CD14-positive monocyte (primary cell): ENCODE results near the gene SPAAR. TPM values are rescaled to one million over a fixed set of nuclear protein-coding genes. Genes with fewer than 3 reads are reported as not detected.
"Not testable (repeated sequence)": the region's sequence is repeated elsewhere in the genome, so short reads cannot be mapped to it uniquely, and the experiment has no call there.

Experiments
- DNase-seq, 3 donors: peaks; one replicate each; pipeline ENCODE4 v3.0.0-alpha.2; 2011 to 2022
- H2AFZ ChIP-seq: 2 replicates; pipeline ENCODE4 v1.6.0; 2012; ENCODE audit warnings: mild to moderate bottlenecking, low read depth, low read length, inconsistent platforms; ENCODE audit not compliant: insufficient read depth, poor library complexity, severe bottlenecking
- H3K27ac ChIP-seq, 2 donors: 1 replicate in 1 of 2; 2 replicates in 1 of 2; pipeline ENCODE4 v1.5.1; 2012 to 2013; ENCODE audit warnings: low read length in 2 of 2, control low read depth in 1 of 2, inconsistent platforms in 1 of 2, low read depth in 1 of 2, mild to moderate bottlenecking in 1 of 2
- H3K27me3 ChIP-seq, 2 donors: one replicate each; pipeline versions ENCODE4 v1.6.0 to v1.6.1; 2011 to 2013; ENCODE audit warnings: low read length in 2 of 2; ENCODE audit not compliant: control insufficient read depth in 2 of 2, insufficient read depth in 2 of 2
- H3K36me3 ChIP-seq, 2 donors: replicated peaks in 1 of 2; 1 replicate in 1 of 2; 2 replicates in 1 of 2; pipeline versions ENCODE4 v1.5.1 to v1.6.1; 2012 to 2013; ENCODE audit warnings: low read length in 2 of 2, control low read depth in 1 of 2, inconsistent platforms in 1 of 2, mild to moderate bottlenecking in 1 of 2; ENCODE audit not compliant: insufficient read depth in 2 of 2, control insufficient read depth in 1 of 2
- H3K4me1 ChIP-seq, 2 donors: 1 replicate in 1 of 2; 2 replicates in 1 of 2; pipeline versions ENCODE4 v1.5.1 to v1.6.1; 2012 to 2013; ENCODE audit warnings: low read length in 2 of 2, control low read depth in 1 of 2, inconsistent platforms in 1 of 2, mild to moderate bottlenecking in 1 of 2, moderate library complexity in 1 of 2; ENCODE audit not compliant: insufficient read depth in 2 of 2, control insufficient read depth in 1 of 2
- H3K4me2 ChIP-seq: replicated peaks from 2 replicates; pipeline ENCODE3; 2012; ENCODE audit warnings: low read length, moderate library complexity, mild to moderate bottlenecking; ENCODE audit not compliant: poor library complexity, severe bottlenecking; ENCODE audit errors: extremely low read depth
- H3K4me3 ChIP-seq, 3 experiments: fragments of 200-600 bp in 1 of 3; sonication (generic) in 1 of 3; replicated peaks in 1 of 3; 1 replicate in 2 of 3; 2 replicates in 1 of 3; pipeline ENCODE4 v1.5.1; 2011 to 2013; ENCODE audit warnings: low read length in 3 of 3, mild to moderate bottlenecking in 3 of 3, control low read depth in 2 of 3, low read depth in 2 of 3, inconsistent platforms in 1 of 3, moderate library complexity in 1 of 3
- H3K79me2 ChIP-seq: 2 replicates; pipeline ENCODE4 v1.6.0; 2012; ENCODE audit warnings: mild to moderate bottlenecking, control low read depth, inconsistent platforms, low read length, moderate library complexity; ENCODE audit not compliant: insufficient read depth
- H3K9ac ChIP-seq: 2 replicates; pipeline ENCODE4 v1.6.0; 2017; ENCODE audit warnings: low read length, mild to moderate bottlenecking; ENCODE audit not compliant: insufficient read depth, poor library complexity, severe bottlenecking
- H3K9me3 ChIP-seq, 2 donors: replicated peaks in 1 of 2; 1 replicate in 1 of 2; 2 replicates in 1 of 2; pipeline versions ENCODE4 v1.5.1 to v1.6.1; 2012 to 2013; ENCODE audit warnings: low read length in 2 of 2, control low read depth in 1 of 2; ENCODE audit not compliant: control insufficient read depth in 1 of 2, insufficient read depth in 1 of 2
- H4K20me1 ChIP-seq: 2 replicates; pipeline ENCODE4 v1.6.0; 2012; ENCODE audit warnings: mild to moderate bottlenecking, low read length, control low read depth, moderate library complexity; ENCODE audit not compliant: insufficient read depth
- H3K27ac Mint-ChIP-seq, 7 donors: one replicate each; pipeline ENCODE4 v1.8.0; 2020; ENCODE audit warnings: mild to moderate bottlenecking in 7 of 7, mixed read lengths in 7 of 7, moderate library complexity in 6 of 7, inconsistent platforms in 2 of 7
- H3K27me3 Mint-ChIP-seq, 3 donors: one replicate each; pipeline ENCODE4 v1.8.0; 2021 to 2022; ENCODE audit warnings: low read depth in 3 of 3, mild to moderate bottlenecking in 3 of 3, mixed read lengths in 3 of 3, moderate library complexity in 3 of 3, inconsistent platforms in 1 of 3
- H3K36me3 Mint-ChIP-seq, 2 donors: one replicate each; pipeline ENCODE4 v1.8.0; 2020; ENCODE audit warnings: mixed read lengths in 2 of 2, inconsistent platforms in 1 of 2, mild to moderate bottlenecking in 1 of 2
- H3K4me1 Mint-ChIP-seq: one replicate; pipeline ENCODE4 v1.8.0; 2020; ENCODE audit warnings: mild to moderate bottlenecking, mixed read lengths
- H3K4me3 Mint-ChIP-seq, 2 donors: one replicate each; pipeline ENCODE4 v1.8.0; 2020; ENCODE audit warnings: mild to moderate bottlenecking in 2 of 2, mixed read lengths in 2 of 2, moderate library complexity in 1 of 2
- H3K9me3 Mint-ChIP-seq, 7 donors: one replicate each; pipeline ENCODE4 v1.8.0; 2020 to 2022; ENCODE audit warnings: mixed read lengths in 7 of 7, mild to moderate bottlenecking in 6 of 7, moderate library complexity in 6 of 7, inconsistent platforms in 2 of 7
- WGBS: methylation state at CpG from one replicate; pipeline ENCODE4 v1.1.5; 2013; ENCODE audit warnings: missing lambda C conversion rate; ENCODE audit not compliant: insufficient coverage; 5-methylcytosine and 5-hydroxymethylcytosine counted together
- intact Hi-C, 2 donors: fragments of 100-400 bp; cut with micrococcal nuclease; formaldehyde crosslinking; loops; one replicate each; pipeline versions ENCODE4 v1.15.0 to v1.15.1; 2023
- polyA plus RNA-seq, 3 donors: library from polyadenylated mRNA; depleted of rRNA in 1 of 3; unstranded in 2 of 3; stranded (reverse) in 1 of 3; fragments of 300-500 nt in 2 of 3; fragments of >200 nt in 1 of 3; fragmentation: Illumina TruSeq in 2 of 3; gene quantifications; 1 replicate in 2 of 3; 2 replicates in 1 of 3; pipeline ENCODE4 v1.2.3, GENCODE V29; 2012 to 2021
- TF ChIP-seq, protein P1 (sequence below): fragments of 200-600 bp; IDR thresholded peaks from one replicate; pipeline ENCODE4 v1.8.0; 2022; ENCODE audit warnings: antibody characterized with exemption, mild to moderate bottlenecking

SPAAR gene
- polyA plus RNA-seq, 3 donors: not detected

DNA sequence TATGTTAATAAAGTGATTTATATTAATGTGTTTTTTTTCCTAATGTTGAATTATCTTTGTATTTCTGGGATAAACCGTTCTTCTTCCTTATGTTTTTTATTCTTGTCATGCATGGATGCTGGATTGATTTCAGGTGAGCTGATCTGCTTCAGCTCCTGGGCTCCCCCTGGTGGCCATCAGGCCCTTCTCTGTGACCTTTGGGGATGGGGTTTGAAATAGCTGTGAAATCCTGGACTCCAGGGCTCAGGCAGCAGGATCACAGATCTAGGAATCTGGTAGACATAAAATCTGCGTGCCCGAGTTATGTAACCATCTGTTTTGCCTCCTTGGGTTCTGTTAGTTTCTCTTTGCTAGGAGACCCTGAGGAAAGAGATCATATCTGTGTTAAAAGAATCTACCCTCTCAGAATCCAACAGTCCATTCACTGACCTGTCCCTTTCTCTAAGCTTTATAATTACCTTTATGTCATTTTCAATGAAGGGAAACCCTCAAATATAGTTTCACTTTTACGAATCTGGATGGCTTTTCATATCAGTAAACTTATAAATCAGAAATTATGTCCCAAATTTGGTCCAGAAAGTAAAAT, 26.9 kb upstream of the SPAAR start:
- Histone ChIP-seq H3K4me1 (no peaks in the 10 kb centered on the region), H3K27me3 (peaks cover 3 to 6% of the 10 kb centered on the region in 2 donors), H3K36me3 (no peaks in the 10 kb centered on the region), H3K27ac (no peak overlapping the region), H3K79me2 (no peaks in the 10 kb centered on the region), H3K9me3 (peaks cover 0 to 7% of the 10 kb centered on the region in 2 donors), H4K20me1 (no peaks in the 10 kb centered on the region), H3K4me3 (no peak overlapping the region), H3K9ac (no peak overlapping the region), H3K4me2 (no peak overlapping the region), H2AFZ (no peak overlapping the region)
- intact Hi-C loops: loop anchor here (1.0 to 5.0 kb wide), 3 partner anchors 55 to 92 kb away; partner anchors contain the start of genes FAM221B (in 1 of the 2), NPR2 (in 1 of the 2) and TMEM8B (in 1 of the 2)
- Mint-ChIP-seq H3K4me3 (no peak overlapping the region), H3K4me1 (no peaks in the 10 kb centered on the region), H3K36me3 (peaks cover 0 to 2% of the 10 kb centered on the region in 2 donors), H3K27ac (no peak overlapping the region), H3K9me3 (peaks cover 6 to 11% (median 9%) of the 10 kb centered on the region in 7 donors), H3K27me3 (peaks cover 14 to 16% (median 15%) of the 10 kb centered on the region in 3 donors)
- TF ChIP-seq, protein P1, sequence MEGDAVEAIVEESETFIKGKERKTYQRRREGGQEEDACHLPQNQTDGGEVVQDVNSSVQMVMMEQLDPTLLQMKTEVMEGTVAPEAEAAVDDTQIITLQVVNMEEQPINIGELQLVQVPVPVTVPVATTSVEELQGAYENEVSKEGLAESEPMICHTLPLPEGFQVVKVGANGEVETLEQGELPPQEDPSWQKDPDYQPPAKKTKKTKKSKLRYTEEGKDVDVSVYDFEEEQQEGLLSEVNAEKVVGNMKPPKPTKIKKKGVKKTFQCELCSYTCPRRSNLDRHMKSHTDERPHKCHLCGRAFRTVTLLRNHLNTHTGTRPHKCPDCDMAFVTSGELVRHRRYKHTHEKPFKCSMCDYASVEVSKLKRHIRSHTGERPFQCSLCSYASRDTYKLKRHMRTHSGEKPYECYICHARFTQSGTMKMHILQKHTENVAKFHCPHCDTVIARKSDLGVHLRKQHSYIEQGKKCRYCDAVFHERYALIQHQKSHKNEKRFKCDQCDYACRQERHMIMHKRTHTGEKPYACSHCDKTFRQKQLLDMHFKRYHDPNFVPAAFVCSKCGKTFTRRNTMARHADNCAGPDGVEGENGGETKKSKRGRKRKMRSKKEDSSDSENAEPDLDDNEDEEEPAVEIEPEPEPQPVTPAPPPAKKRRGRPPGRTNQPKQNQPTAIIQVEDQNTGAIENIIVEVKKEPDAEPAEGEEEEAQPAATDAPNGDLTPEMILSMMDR: peak; percentile 99
- WGBS: no CpG with 5 or more reads among the region's 4 CpGs
- DNase-seq: peak; percentile 61 to 71 (median 62)

DNA sequence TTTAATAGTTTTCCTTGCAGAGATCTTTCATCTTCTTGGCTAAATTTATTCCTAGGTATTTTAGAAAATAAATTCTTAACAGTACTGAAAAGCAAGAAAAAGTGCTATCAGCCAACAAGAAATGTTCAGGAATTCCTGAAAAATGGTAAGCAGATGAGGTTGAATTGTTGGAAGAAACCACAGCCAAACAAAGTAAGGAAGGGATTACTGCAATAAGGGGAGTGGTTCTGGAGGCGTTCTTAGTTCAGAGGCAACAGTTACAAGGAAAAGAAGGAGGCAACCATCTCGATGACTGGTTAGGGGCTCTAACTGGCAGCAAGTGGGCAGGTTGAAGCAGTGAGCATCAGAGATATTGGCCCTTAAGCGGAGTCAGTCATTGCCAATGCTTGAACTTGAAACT, 26.3 kb upstream of the SPAAR start:
- Histone ChIP-seq H3K27me3 (peaks cover 3 to 6% of the 10 kb centered on the region in 2 donors), H3K79me2 (no peaks in the 10 kb centered on the region), H3K36me3 (no peaks in the 10 kb centered on the region), H3K27ac (no peak overlapping the region), H3K4me2 (no peak overlapping the region), H3K4me1 (no peaks in the 10 kb centered on the region), H2AFZ (no peak overlapping the region), H3K9me3 (peaks cover 0 to under 1% of the 10 kb centered on the region in 2 donors), H3K9ac (no peak overlapping the region), H3K4me3 (no peak overlapping the region), H4K20me1 (no peaks in the 10 kb centered on the region)
- H3K36me3 Mint-ChIP-seq: no peaks in the 10 kb centered on the region
- no peak overlapping the region for H3K4me3 Mint-ChIP-seq
- H3K9me3 Mint-ChIP-seq: peaks cover 0 to 4% (median 2%) of the 10 kb centered on the region in 7 donors
- TF ChIP-seq, protein P1: no peak
- H3K4me1 Mint-ChIP-seq: no peaks in the 10 kb centered on the region
- H3K27ac Mint-ChIP-seq: no peak overlapping the region
- peaks cover 14 to 16% (median 14%) of the 10 kb centered on the region in 3 donors for H3K27me3 Mint-ChIP-seq
- intact Hi-C loops: loop anchor here (1.0 to 5.0 kb wide), 3 partner anchors 56 to 93 kb away; partner anchors contain the start of genes FAM221B (in 1 of the 2), NPR2 (in 1 of the 2) and TMEM8B (in 1 of the 2)
- 47% methylated on average over 2 of the region's 3 CpGs for WGBS
- no peak for DNase-seq

DNA sequence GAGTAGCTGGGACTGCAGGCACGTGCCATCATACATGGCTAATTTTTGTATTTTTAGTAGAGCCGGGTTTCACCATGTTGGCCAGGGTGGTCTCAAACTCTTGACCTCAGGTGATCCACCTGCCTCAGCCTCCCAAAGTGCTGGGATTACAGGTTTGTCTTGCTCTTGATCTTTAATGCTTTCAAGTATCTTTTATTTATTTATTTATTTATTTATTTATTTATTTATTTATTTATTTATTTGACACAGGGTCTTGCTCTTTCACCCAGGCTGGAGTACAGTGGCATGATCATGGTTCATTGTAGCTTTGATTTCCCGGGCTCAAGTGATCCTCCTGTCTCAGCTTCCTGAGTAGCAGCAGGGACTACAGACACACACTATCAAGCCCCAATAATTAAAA, 24.4 kb upstream of the SPAAR start:
- not testable (repeated sequence) for H3K4me3 ChIP-seq, H3K36me3 Mint-ChIP-seq, H3K27ac ChIP-seq, H3K9me3 ChIP-seq, H3K36me3 ChIP-seq, H3K79me2 ChIP-seq, H3K9ac ChIP-seq, H4K20me1 ChIP-seq, H3K27ac Mint-ChIP-seq, H3K27me3 ChIP-seq, H3K9me3 Mint-ChIP-seq, H2AFZ ChIP-seq, H3K4me1 Mint-ChIP-seq, DNase-seq, H3K4me2 ChIP-seq, H3K4me3 Mint-ChIP-seq, H3K4me1 ChIP-seq
- peaks cover 11 to 14% (median 11%) of the 10 kb centered on the region in 3 donors for H3K27me3 Mint-ChIP-seq
- intact Hi-C loops: loop anchor here (5.0 kb wide), 2 partner anchors 58 to 93 kb away; partner anchors contain the start of genes FAM221B (in 1 of the 2), NPR2 (in 1 of the 2) and TMEM8B (in 1 of the 2)
- 100% methylated on average over 2 of the region's 3 CpGs for WGBS
